Kidney (tissue), 14 donors: ENCODE measurements around the gene UCK2. TPM values are rescaled to one million over a fixed set of nuclear protein-coding genes. Genes with fewer than 3 reads are reported as not detected.

ENCODE experiments used
- DNase-seq, 5 donors: peaks; one replicate each; pipeline ENCODE4 v3.0.0-alpha.2; 2013 to 2020
- FAIRE-seq: peaks from 2 replicates; lab custom pipeline; 2012; peaks lifted over from hg19 to GRCh38; lab: Jason Lieb, UNC
- H3K27ac ChIP-seq, 2 donors: one replicate each; pipeline ENCODE4 v1.7.0; 2013; ENCODE audit warnings: low read depth in 2 of 2, low read length in 2 of 2, inconsistent platforms in 1 of 2
- H3K27me3 ChIP-seq: one replicate; pipeline ENCODE4 v1.7.1; 2013; ENCODE audit warnings: low read length, inconsistent platforms; ENCODE audit not compliant: control insufficient read depth, insufficient read depth
- H3K36me3 ChIP-seq, 3 donors: one replicate each; pipeline versions ENCODE4 v1.7.0 to v1.7.1; 2013; ENCODE audit warnings: low read length in 3 of 3, control low read depth in 1 of 3, inconsistent platforms in 1 of 3; ENCODE audit not compliant: insufficient read depth in 3 of 3, control insufficient read depth in 2 of 3
- H3K4me1 ChIP-seq, 3 donors: one replicate each; pipeline versions ENCODE4 v1.7.0 to v1.7.1; 2013; ENCODE audit warnings: low read length in 3 of 3, inconsistent platforms in 1 of 3, low read depth in 1 of 3; ENCODE audit not compliant: control insufficient read depth in 2 of 3, insufficient read depth in 2 of 3
- H3K4me3 ChIP-seq, 3 donors: one replicate each; pipeline versions ENCODE4 v1.7.0 to v1.8.1; 2013; ENCODE audit warnings: low read length in 3 of 3, control low read depth in 1 of 3, inconsistent platforms in 1 of 3
- H3K9ac ChIP-seq, 3 donors: one replicate each; pipeline versions ENCODE4 v1.7.0 to v1.7.1; 2013; ENCODE audit warnings: low read length in 3 of 3, control low read depth in 1 of 3, inconsistent platforms in 1 of 3
- H3K9me3 ChIP-seq, 3 donors: one replicate each; pipeline versions ENCODE4 v1.7.0 to v1.7.1; 2013; ENCODE audit warnings: low read length in 3 of 3, control low read depth in 1 of 3, inconsistent platforms in 1 of 3; ENCODE audit not compliant: control insufficient read depth in 2 of 3, insufficient read depth in 1 of 3
- CTCF ChIP-seq: IDR thresholded peaks from 3 replicates; pipeline ENCODE4 v1.5.1; 2012; ENCODE audit warnings: mild to moderate bottlenecking, moderate library complexity, borderline replicate concordance; ENCODE audit not compliant: insufficient read depth; ENCODE audit errors: extremely low read depth
- intact Hi-C: fragments of 100-400 bp; cut with DNase I; formaldehyde crosslinking; loops from one replicate; pipeline ENCODE4 v1.11.1; 2022
- polyA plus RNA-seq: library from polyadenylated mRNA; stranded (reverse); fragments of 350-450 nt; fragmentation: Illumina TruSeq; extraction: RNeasy Lipid Tissue Mini Kit (QIAGEN cat#74804); gene quantifications from one replicate; pipeline ENCODE4 v1.2.3, GENCODE V29; 2014; ENCODE audit warnings: low read depth, low replicate concordance; ENCODE audit not compliant: insufficient read depth
- total RNA-seq: library from RNA; stranded (reverse); fragmentation: NEBNext Ultra II Directional; extraction: Animal tissue kit (Norgen Biotek cat#: 25700); gene quantifications from one replicate; pipeline ENCODE4 v1.2.1, GENCODE V29; 2021
- donor health status: control.
- donor health status: control.
- donor health status: control.
- donor health status: control.
- donor health status: control.
- donor health status: DM: yes; HTN: yes; CAD: no.
- donor health status: Normal renal cell carcinoma (clear cell type).

Gene UCK2
- total and polyA plus RNA-seq, 2 donors from 2014 or later: 8.2 to 18.7 TPM

- no peak for TF ChIP-seq CTCF
- Histone ChIP-seq H3K9me3 (no peaks in the 10 kb centered on the region), H3K27ac (no peak overlapping the region), H3K4me3 (no peak overlapping the region), H3K36me3 (no peaks in the 10 kb centered on the region), H3K27me3 (no peaks in the 10 kb centered on the region), H3K9ac (no peak overlapping the region), H3K4me1 (peaks cover 0 to 20% (median 6%) of the 10 kb centered on the region in 3 donors)
- DNase-seq: no peak
- intact Hi-C loops: loop anchor here (5.0 to 10.0 kb wide), 2 partner anchors 178 to 310 kb away; no protein-coding TSS in a partner anchor
- FAIRE-seq: no peak
Observed at GRCh38 chr1:165912638-165913037, 85.2 kb downstream of the UCK2 start.

- Histone ChIP-seq H3K4me1 (peaks cover 0 to 20% (median 6%) of the 10 kb centered on the region in 3 donors), H3K9ac (no peak overlapping the region)
Observed at GRCh38 chr1:165914136-165914798, 86.9 kb downstream of the UCK2 start.

DNA sequence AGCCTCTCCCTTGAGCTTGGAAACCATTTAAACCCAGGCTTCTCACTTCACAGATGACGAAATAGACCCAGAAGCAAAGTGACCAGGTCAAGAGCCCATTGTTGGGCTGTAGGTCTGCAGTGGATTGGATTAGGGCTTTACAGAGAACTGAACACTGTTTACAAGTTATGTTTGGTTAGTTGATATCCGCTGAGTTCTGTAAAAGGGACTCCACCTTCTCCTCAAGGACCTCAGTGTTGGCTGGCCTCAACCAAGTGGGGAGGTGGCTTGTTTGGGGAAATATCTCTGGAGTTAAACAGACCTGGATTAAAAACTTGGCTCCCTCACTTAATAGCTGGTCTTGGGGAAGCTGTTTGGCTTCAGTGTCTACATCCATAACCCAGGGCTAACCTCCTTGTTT, 88.1 kb downstream of the UCK2 start:
- no peak for DNase-seq
- Histone ChIP-seq H3K4me3 (no peak overlapping the region), H3K27me3 (no peaks in the 10 kb centered on the region), H3K9me3 (no peaks in the 10 kb centered on the region), H3K9ac (no peak overlapping the region), H3K36me3 (no peaks in the 10 kb centered on the region), H3K4me1 (peaks cover 0 to 12% (median 6%) of the 10 kb centered on the region in 3 donors), H3K27ac (no peak overlapping the region)
- intact Hi-C loops: loop anchor here (10.0 kb wide), 1 partner anchor 181 kb away; no protein-coding TSS in a partner anchor
- TF ChIP-seq CTCF: no peak
- FAIRE-seq: no peak

More at GRCh38 chr1:165914136-165914798, 86.9 kb downstream of the UCK2 start:
- intact Hi-C loops: loop anchor here (5.0 to 10.0 kb wide), 2 partner anchors 179 to 312 kb away; no protein-coding TSS in a partner anchor
- Histone ChIP-seq H3K36me3 (no peaks in the 10 kb centered on the region), H3K4me3 (no peak overlapping the region), H3K27ac (no peak overlapping the region), H3K27me3 (no peaks in the 10 kb centered on the region), H3K9me3 (no peaks in the 10 kb centered on the region)
- FAIRE-seq: peak; percentile 85
- peak in 4 of 5 donors; percentile 70 to 88 (median 84) for DNase-seq
- peak; percentile 91 for TF ChIP-seq CTCF
